ENCODE results near the gene CCDC127.
"Not testable (repeated sequence)": the region's sequence is repeated elsewhere in the genome, so short reads cannot be mapped to it uniquely, and the experiment has no call there.

The CCDC127 gene

GRCh38 chr5:217494-218456 lies at the start of gene CCDC127, which contains the start of gene SDHA:
Gene CCDC127 (minus strand): TSS chr5:218153. CDS start chr5:216849, 1,304 bp downstream.
Gene SDHA (plus strand): TSS chr5:218320. CDS start chr5:218356, 36 bp downstream.
- DNase-seq (ENCODE audit: low read depth): peak; percentile 99

DNA sequence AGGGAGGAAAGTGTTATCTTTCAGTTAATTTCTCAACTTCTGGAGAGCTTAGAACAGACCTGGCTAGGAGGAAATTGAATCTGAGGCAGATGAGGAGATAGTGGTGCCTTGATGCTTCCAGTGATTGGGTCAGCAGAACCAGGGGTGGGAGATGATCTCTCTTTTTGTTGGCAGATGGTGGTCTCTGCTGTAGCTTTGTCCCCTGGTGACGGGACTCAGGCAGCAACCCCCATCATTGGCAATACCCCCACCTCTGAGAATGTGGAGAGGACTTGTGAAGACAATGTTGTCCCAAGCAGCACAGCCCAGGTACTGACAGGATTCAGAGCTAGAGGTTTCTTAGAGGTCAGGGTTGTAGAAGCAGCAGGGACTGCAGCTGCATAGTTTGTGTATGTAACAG lies 49.8 kb upstream of the CCDC127 start:
- DNase-seq (ENCODE audit: low read depth): no peak

- not testable (repeated sequence) for DNase-seq (ENCODE audit: low read depth)
Observed at GRCh38 chr5:266311-267026, 48.5 kb upstream of the CCDC127 start.

GRCh38 chr5:264338-264737 lies 46.4 kb upstream of the CCDC127 start:
- no peak for DNase-seq (ENCODE audit: low read depth)

DNA sequence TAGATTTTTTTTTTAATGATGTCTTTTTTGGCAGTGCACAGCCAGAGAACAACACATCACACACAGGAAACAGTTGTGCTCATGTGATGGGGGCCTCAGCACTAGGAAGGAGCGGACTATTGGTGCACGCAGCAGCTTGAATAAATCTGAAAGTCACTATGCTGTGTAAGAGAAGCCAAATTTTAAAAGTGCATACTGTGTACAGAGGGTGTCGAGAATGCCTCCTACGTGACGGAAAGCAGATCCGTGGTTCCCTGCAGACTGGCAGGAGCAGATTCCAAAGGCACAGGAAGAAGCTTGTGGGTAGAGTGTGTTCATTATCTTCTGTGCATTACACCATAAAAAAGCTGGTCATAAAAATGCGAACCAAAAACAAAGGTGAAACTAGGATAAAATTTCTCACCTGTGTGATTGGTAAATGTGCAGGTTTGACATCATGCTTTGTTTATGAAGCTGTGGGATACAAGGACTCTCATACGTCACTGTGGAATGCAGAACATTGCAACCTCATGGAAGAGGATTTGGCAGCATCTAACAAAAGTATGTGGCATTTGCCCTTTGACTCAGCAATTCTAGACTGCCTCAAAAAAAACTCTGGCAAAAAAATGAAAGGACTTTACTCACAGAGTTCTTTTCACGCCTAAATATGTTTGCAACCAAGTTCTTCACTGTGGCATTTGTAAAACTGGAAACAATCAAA lies 45.5 kb upstream of the CCDC127 start:
- not testable (repeated sequence) for DNase-seq (ENCODE audit: low read depth)

- DNase-seq (ENCODE audit: low read depth): no peak
Observed at GRCh38 chr5:257148-257547, 39.2 kb upstream of the CCDC127 start.

DNA sequence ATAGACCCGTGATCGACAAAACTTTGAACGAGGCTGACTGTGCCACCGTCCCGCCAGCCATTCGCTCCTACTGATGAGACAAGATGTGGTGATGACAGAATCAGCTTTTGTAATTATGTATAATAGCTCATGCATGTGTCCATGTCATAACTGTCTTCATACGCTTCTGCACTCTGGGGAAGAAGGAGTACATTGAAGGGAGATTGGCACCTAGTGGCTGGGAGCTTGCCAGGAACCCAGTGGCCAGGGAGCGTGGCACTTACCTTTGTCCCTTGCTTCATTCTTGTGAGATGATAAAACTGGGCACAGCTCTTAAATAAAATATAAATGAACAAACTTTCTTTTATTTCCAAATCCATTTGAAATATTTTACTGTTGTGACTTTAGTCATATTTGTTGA lies 38.4 kb upstream of the CCDC127 start:
- DNase-seq (ENCODE audit: low read depth): not testable (repeated sequence)

- not testable (repeated sequence) for DNase-seq (ENCODE audit: low read depth)
Observed at GRCh38 chr5:255116-255515, 37.2 kb upstream of the CCDC127 start.

DNA sequence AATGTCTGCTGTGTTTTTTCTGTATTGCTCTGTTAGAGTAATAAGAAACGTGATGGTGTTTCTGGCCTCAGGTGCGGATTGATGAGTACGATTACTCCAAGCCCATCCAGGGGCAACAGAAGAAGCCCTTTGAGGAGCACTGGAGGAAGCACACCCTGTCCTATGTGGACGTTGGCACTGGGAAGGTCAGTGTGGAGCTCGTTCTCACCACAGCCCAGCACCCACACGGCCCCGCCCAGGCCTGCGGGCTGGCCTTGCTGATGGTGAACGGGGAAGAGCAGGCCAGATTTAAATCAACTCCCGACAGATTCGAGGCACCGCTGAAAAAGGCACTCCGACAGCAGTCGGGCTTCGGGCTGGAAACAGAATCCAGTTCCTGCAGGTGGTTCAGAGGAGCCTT lies 36.4 kb upstream of the CCDC127 start:
- not testable (repeated sequence) for DNase-seq (ENCODE audit: low read depth)

DNA sequence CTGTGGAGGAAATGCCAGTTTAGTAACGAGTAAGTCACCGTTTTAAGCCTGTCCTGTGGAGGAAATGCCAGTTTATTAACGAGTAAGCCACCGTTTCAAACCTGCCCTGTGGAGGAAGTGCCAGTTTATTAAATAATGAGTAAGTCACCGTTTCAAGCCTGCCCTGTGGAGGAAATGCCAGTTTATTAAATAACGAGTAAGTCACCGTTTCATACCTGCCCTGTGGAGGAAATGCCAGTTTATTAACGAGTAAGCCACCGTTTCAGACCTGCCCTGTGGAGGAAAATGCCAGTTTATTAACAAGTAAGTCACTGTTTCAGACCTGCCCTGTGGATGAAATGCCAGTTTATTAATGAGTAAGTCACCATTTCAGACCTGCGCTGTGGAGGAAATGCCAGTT lies 34.6 kb upstream of the CCDC127 start:
- no peak for DNase-seq (ENCODE audit: low read depth)

DNA sequence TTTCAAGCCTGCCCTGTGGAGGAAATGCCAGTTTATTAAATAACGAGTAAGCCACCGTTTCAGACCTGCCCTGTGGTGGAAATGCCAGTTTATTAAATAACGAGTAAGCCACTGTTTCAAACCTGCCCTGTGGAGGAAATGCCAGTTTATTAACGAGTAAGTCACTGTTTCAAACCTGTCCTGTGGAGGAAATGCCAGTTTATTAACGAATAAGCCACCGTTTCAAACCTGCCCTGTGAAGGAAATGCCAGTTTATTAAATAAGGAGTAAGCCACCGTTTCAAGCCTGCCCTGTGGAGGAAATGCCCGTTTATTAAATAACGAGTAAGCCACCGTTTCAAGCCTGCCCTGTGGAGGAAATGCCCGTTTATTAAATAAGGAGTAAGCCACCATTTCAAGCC lies 34.0 kb upstream of the CCDC127 start:
- not testable (repeated sequence) for DNase-seq (ENCODE audit: low read depth)

GRCh38 chr5:251538-251937 lies 33.6 kb upstream of the CCDC127 start:
- DNase-seq (ENCODE audit: low read depth): not testable (repeated sequence)

- not testable (repeated sequence) for DNase-seq (ENCODE audit: low read depth)
Observed at GRCh38 chr5:251016-251415, 33.1 kb upstream of the CCDC127 start.

DNA sequence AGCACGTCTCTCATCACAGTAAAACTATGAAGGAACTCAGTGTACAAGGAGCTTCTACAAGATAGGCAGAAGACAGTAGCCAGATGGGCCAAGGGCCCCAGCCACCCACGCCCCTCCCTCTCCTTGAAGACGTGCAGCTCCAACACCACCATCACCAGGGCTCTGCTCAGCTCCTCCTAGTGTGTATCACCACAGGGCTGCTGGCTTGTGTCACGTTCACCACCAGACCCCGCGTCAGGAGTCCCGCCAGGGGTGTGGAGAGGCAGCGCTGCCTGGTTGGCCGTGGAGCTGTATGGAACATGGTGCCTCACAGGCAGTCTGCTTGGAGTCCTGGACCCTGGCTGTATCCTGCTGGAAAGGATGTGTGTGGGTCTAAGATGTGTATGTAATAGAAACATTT lies 32.4 kb upstream of the CCDC127 start:
- DNase-seq (ENCODE audit: low read depth): not testable (repeated sequence)

DNA sequence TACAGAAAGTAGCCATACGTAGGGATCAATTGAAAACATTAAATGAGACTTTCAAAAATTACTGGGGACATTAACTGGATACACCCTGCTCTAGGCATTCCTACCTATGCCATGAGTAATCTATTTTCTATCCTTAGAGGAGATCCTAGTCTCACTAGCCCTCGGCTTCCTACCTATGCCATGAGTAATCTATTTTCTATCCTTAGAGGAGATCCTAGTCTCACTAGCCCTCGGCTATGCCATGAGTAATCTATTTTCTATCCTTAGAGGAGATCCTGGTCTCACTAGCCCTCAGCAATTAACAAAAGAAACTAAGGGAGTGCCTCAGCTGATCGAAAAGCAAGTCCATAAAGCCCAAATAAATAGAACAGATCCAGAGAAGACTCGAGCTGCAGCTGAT lies 27.8 kb upstream of the CCDC127 start:
- not testable (repeated sequence) for DNase-seq (ENCODE audit: low read depth)

DNA sequence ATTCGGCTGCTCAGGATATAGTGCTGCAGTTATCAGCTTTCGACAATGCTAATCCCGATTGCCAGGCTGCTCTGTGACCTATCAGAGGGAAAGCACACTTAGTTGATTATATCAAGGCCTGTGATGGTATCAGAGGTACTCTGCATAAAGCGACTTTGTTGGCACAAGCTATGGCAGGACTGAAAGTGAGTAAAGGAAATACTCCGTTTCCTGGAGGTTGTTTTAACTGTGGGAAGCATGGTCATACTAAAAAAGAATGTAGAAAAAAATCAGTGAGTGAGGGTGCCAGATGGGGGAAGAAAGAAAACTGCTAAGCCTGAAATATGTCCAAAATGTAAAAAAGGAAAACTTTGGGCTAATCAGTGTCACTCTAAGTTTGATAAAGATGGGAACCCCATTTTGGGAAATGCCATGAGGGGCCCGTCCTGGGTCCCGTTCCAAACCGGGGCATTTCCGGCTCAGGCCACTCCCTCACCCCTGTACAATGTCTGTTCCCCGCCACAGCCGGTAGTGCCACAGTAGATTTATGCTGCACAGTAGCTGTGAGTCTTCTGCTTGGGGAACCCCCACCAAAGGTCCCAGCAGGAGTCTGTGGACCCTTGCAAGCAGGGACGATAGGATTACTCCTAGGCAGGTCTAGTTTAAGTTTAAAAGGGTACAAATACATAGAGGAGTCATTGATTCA lies 25.9 kb upstream of the CCDC127 start:
- peak; percentile 5 for DNase-seq (ENCODE audit: low read depth)

GRCh38 chr5:241045-241669 lies 23.2 kb upstream of the CCDC127 start:
- not testable (repeated sequence) for DNase-seq (ENCODE audit: low read depth)

- DNase-seq (ENCODE audit: low read depth): not testable (repeated sequence)
Observed at GRCh38 chr5:240550-240949, 22.6 kb upstream of the CCDC127 start.

DNA sequence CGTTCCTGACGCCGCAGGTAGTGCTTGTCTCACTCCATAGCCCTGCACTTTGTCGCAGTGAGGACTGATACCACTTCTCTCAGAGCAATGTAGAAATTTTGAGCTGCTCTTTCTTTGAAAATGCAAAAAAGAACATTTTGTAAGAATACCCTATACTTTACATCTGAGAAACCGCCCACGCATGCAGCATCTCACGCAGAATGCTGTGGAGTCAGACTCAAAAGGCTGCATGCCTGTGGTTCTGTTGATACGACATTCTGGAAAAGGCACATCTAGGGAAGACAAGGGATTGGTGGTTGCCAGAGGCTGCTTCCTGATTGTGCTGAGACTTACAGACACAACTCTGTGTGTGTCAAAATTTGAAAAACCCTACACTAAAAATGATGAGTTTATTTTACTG lies 20.0 kb upstream of the CCDC127 start:
- not testable (repeated sequence) for DNase-seq (ENCODE audit: low read depth)

- not testable (repeated sequence) for DNase-seq (ENCODE audit: low read depth)
Observed at GRCh38 chr5:235527-235926, 17.6 kb upstream of the CCDC127 start.

- no peak for DNase-seq (ENCODE audit: low read depth)
Observed at GRCh38 chr5:234450-234849, 16.5 kb upstream of the CCDC127 start.
